GM12892 (cell line): ENCODE data around the gene FTL.

Source experiments
- POLR2A ChIP-seq: IDR thresholded peaks from 2 replicates; pipeline ENCODE4 v1.6.1; 2011; ENCODE audit warnings: low read depth, low read length, control low read depth
- POLR2AphosphoS5 ChIP-seq: IDR thresholded peaks from 2 replicates; pipeline ENCODE4 v1.6.1; 2011; ENCODE audit warnings: low read depth, low read length, control low read depth

- TF ChIP-seq POLR2AphosphoS5 (no peak), POLR2A (no peak)
Measured at GRCh38 chr19:48915757-48916156, 49.4 kb upstream of the FTL start.
